Upper lobe of left lung (tissue), 6 donors: ENCODE measurements around the gene STK39. TPM values are rescaled to one million over a fixed set of nuclear protein-coding genes. Genes with fewer than 3 reads are reported as not detected.

Experiments
- ATAC-seq, 2 donors: fragments of 200-7000 bp; cut with Tn5 transposase; one replicate each; pipeline ENCODE4 v1.9.1; 2022; ENCODE audit warnings: mild to moderate bottlenecking in 2 of 2, moderate library complexity in 2 of 2; ENCODE audit not compliant: low FRiP score in 2 of 2
- DNase-seq, 2 donors: peaks; one replicate each; pipeline ENCODE4 v3.0.0-alpha.2; 2019 to 2020
- H3K27ac ChIP-seq, 4 donors: fragments of 200-600 bp; sonication (generic); one replicate each; pipeline ENCODE4 v1.5.1; 2016 to 2019
- H3K27me3 ChIP-seq, 4 donors: fragments of 200-600 bp; sonication (generic); one replicate each; pipeline ENCODE4 v1.5.1; 2017 to 2019
- H3K36me3 ChIP-seq, 4 donors: fragments of 200-600 bp; sonication (generic); one replicate each; pipeline ENCODE4 v1.5.1; 2016 to 2019
- H3K4me1 ChIP-seq, 4 donors: fragments of 200-600 bp; sonication (generic); one replicate each; pipeline ENCODE4 v1.5.1; 2018 to 2019
- H3K4me3 ChIP-seq, 4 donors: fragments of 200-600 bp; sonication (generic); one replicate each; pipeline ENCODE4 v1.5.1; 2017 to 2019; ENCODE audit warnings: mild to moderate bottlenecking in 2 of 4, moderate library complexity in 1 of 4
- H3K9me3 ChIP-seq, 4 donors: fragments of 200-600 bp; sonication (generic); one replicate each; pipeline ENCODE4 v1.5.1; 2018 to 2019
- CTCF ChIP-seq, 6 experiments: fragments of 450-650 bp in 4 of 6; fragments of 200-600 bp in 2 of 6; sonication (generic) in 2 of 6; IDR thresholded peaks; one replicate each; pipeline ENCODE4 v1.5.1; 2016 to 2019; ENCODE audit warnings: antibody characterized with exemption in 6 of 6
- EP300 ChIP-seq, 4 donors: sonication (generic); formaldehyde crosslinking; IDR thresholded peaks; one replicate each; pipeline ENCODE4 v1.5.1; 2017; ENCODE audit warnings: antibody characterized with exemption in 4 of 4, control low read depth in 2 of 4
- POLR2A ChIP-seq, 4 donors: fragments of 450-650 bp; IDR thresholded peaks; one replicate each; pipeline ENCODE4 v1.5.1; 2016 to 2017; ENCODE audit warnings: antibody characterized with exemption in 4 of 4, mild to moderate bottlenecking in 2 of 4
- POLR2AphosphoS5 ChIP-seq, 2 donors: sonication (generic); formaldehyde crosslinking; IDR thresholded peaks; one replicate each; pipeline ENCODE4 v1.5.1; 2017; ENCODE audit warnings: antibody characterized with exemption in 2 of 2
- WGBS, 2 donors: methylation state at CpG; one replicate each; pipeline ENCODE4 v1.1.5; 2017 to 2018; 5-methylcytosine and 5-hydroxymethylcytosine counted together
- total RNA-seq, 6 donors: library from RNA; depleted of rRNA in 4 of 6; stranded (reverse); fragments of >200 nt in 4 of 6; gene quantifications; one replicate each; pipeline versions ENCODE4 v1.1.0 to v1.2.1, GENCODE V29; 2016 to 2021
- donor health status: DM: no; HTN: no; CAD: no; lungs with moderate emphysema.
- donor health status: DM: no; HTN: yes; CAD: no; lungs with severe emphysema.

Gene STK39
- total RNA-seq, 6 donors from 2014 or later, result 7.9 to 18.8 (median 12.1) TPM

GRCh38 chr2:168241746-168242145 is 5.6 kb downstream of the STK39 start:
- no peak overlapping the region for H3K4me3 ChIP-seq
- H3K4me1 ChIP-seq, result peaks cover 10 to 15% (median 13%) of the 10 kb centered on the region in 4 donors
- no peaks in the 10 kb centered on the region for H3K9me3 ChIP-seq
- no peaks in the 10 kb centered on the region for H3K27me3 ChIP-seq
- TF ChIP-seq CTCF (IDR thresholded peaks at IDR 0.05) (no peak), EP300 (IDR thresholded peaks at IDR 0.05) (no peak), POLR2AphosphoS5 (IDR thresholded peaks at IDR 0.05) (no peak), POLR2A (IDR thresholded peaks at IDR 0.05) (no peak)
- 84 to 87% methylated on average over 5 of the region's 5 CpGs for WGBS, 2 donors
- ATAC-seq (no peak), DNase-seq (no peak)
- H3K27ac ChIP-seq, result no peak overlapping the region
- no peaks in the 10 kb centered on the region for H3K36me3 ChIP-seq

- H3K9me3 ChIP-seq, result no peaks in the 10 kb centered on the region
- H3K36me3 ChIP-seq, result no peaks in the 10 kb centered on the region
- H3K27ac ChIP-seq, result no peak overlapping the region
- H3K27me3 ChIP-seq, result no peaks in the 10 kb centered on the region
- 83 to 86% methylated on average over 5 of the region's 5 CpGs for WGBS, 2 donors
- DNase-seq (no peak), ATAC-seq (no peak)
- TF ChIP-seq CTCF (IDR thresholded peaks at IDR 0.05) (no peak), POLR2AphosphoS5 (IDR thresholded peaks at IDR 0.05) (no peak), EP300 (IDR thresholded peaks at IDR 0.05) (no peak), POLR2A (IDR thresholded peaks at IDR 0.05) (no peak)
- no peak overlapping the region for H3K4me3 ChIP-seq
- peaks cover 9 to 13% (median 11%) of the 10 kb centered on the region in 4 donors for H3K4me1 ChIP-seq
These were observed 6.2 kb downstream of the STK39 start for GRCh38 chr2:168241208-168241607.

- peaks cover 0 to 3% (median 2%) of the 10 kb centered on the region in 4 donors for H3K4me1 ChIP-seq
- TF ChIP-seq EP300 (IDR thresholded peaks at IDR 0.05), result no peak
- no peak for TF ChIP-seq POLR2A (IDR thresholded peaks at IDR 0.05)
- no peak for TF ChIP-seq CTCF (IDR thresholded peaks at IDR 0.05)
- no peak for TF ChIP-seq POLR2AphosphoS5 (IDR thresholded peaks at IDR 0.05)
- H3K4me3 ChIP-seq, result no peak overlapping the region
- no peak overlapping the region for H3K27ac ChIP-seq
- H3K36me3 ChIP-seq, result no peaks in the 10 kb centered on the region
- no peaks in the 10 kb centered on the region for H3K27me3 ChIP-seq
- 84 to 92% methylated on average over 4 to 5 of the region's 5 CpGs for WGBS, 2 donors
- no peak for ATAC-seq
- DNase-seq, result no peak
- H3K9me3 ChIP-seq, result no peaks in the 10 kb centered on the region
These were observed 8.1 kb downstream of the STK39 start for GRCh38 chr2:168239281-168239680.

GRCh38 chr2:168237741-168238140 is 9.7 kb downstream of the STK39 start:
- TF ChIP-seq CTCF (IDR thresholded peaks at IDR 0.05) (no peak), POLR2AphosphoS5 (IDR thresholded peaks at IDR 0.05) (no peak), EP300 (IDR thresholded peaks at IDR 0.05) (no peak), POLR2A (IDR thresholded peaks at IDR 0.05) (no peak)
- Histone ChIP-seq H3K27ac (no peak overlapping the region), H3K4me3 (no peak overlapping the region), H3K36me3 (no peaks in the 10 kb centered on the region), H3K27me3 (no peaks in the 10 kb centered on the region), H3K4me1 (no peaks in the 10 kb centered on the region), H3K9me3 (no peaks in the 10 kb centered on the region)
- 75 to 77% methylated on average over 1 of the region's 1 CpG for WGBS, 2 donors
- no peak for ATAC-seq
- no peak for DNase-seq

GRCh38 chr2:168234407-168235085 is 12.8 kb downstream of the STK39 start:
- H3K9me3 ChIP-seq, result peaks cover 0 to 5% (median 0%) of the 10 kb centered on the region in 4 donors
- H3K4me3 ChIP-seq, result no peak overlapping the region
- ATAC-seq, result no peak
- no peak for TF ChIP-seq POLR2AphosphoS5 (IDR thresholded peaks at IDR 0.05)
- H3K27ac ChIP-seq, result no peak overlapping the region
- no peak for DNase-seq
- H3K4me1 ChIP-seq, result no peaks in the 10 kb centered on the region
- no peaks in the 10 kb centered on the region for H3K27me3 ChIP-seq
- H3K36me3 ChIP-seq, result no peaks in the 10 kb centered on the region
- WGBS, 2 donors, result 75 to 78% methylated on average over 2 of the region's 2 CpGs
